Activated T-cell treated with anti-CD3 and anti-CD28 coated beads, Interleukin-2, amount 50 U/mL, for 48 hours (primary cell): ENCODE results near the gene CALML3.

Experiments
- DNase-seq, 2 experiments: peaks; one replicate each; pipeline ENCODE4 v3.0.0-alpha.2; 2020

The CALML3 gene

GRCh38 chr10:5492322-5492855, 32.4 kb upstream of the CALML3 start:
- no peak for DNase-seq

GRCh38 chr10:5492929-5493576, 31.7 kb upstream of the CALML3 start:
- DNase-seq, result no peak

- no peak for DNase-seq
Observed at GRCh38 chr10:5493691-5494090, 31.1 kb upstream of the CALML3 start.

- DNase-seq, result no peak
Observed at GRCh38 chr10:5494611-5495010, 30.1 kb upstream of the CALML3 start.

- no peak for DNase-seq
Observed at GRCh38 chr10:5496261-5497250, 28.2 kb upstream of the CALML3 start.

GRCh38 chr10:5497289-5497688, 27.5 kb upstream of the CALML3 start:
- no peak for DNase-seq

GRCh38 chr10:5497948-5498730, 26.6 kb upstream of the CALML3 start:
- no peak for DNase-seq

- no peak for DNase-seq
Observed at GRCh38 chr10:5498791-5499492, 25.8 kb upstream of the CALML3 start.

GRCh38 chr10:5499493-5500140, 25.1 kb upstream of the CALML3 start, which contains the start of gene CALML5:
CALML5 (minus strand) TSS chr10:5499570; CDS start chr10:5499438, 132 bp downstream.
- DNase-seq, result no peak

- DNase-seq, result no peak
Observed at GRCh38 chr10:5500162-5500670, 24.5 kb upstream of the CALML3 start.

- no peak for DNase-seq
Observed at GRCh38 chr10:5500910-5501309, 23.9 kb upstream of the CALML3 start.

GRCh38 chr10:5502061-5502521, 22.7 kb upstream of the CALML3 start:
- DNase-seq, result no peak

- DNase-seq, result no peak
Observed at GRCh38 chr10:5502571-5503476, 21.9 kb upstream of the CALML3 start.

- no peak for DNase-seq
Observed at GRCh38 chr10:5503477-5503835, 21.3 kb upstream of the CALML3 start.

GRCh38 chr10:5504146-5505072, 20.4 kb upstream of the CALML3 start:
- DNase-seq, result no peak

GRCh38 chr10:5506246-5506645, 18.5 kb upstream of the CALML3 start:
- DNase-seq, result no peak

- DNase-seq, result no peak
Observed at GRCh38 chr10:5506751-5507648, 17.8 kb upstream of the CALML3 start.

- DNase-seq, result no peak
Observed at GRCh38 chr10:5507649-5508131, 17.1 kb upstream of the CALML3 start.
